ENCODE data around the gene RASSF7.

Gene RASSF7

GRCh38 chr11:595400-595799 lies 34.6 kb downstream of the RASSF7 start:
- DNase-seq (ENCODE audit: low read depth) = no peak
- TF ChIP-seq, protein P1, sequence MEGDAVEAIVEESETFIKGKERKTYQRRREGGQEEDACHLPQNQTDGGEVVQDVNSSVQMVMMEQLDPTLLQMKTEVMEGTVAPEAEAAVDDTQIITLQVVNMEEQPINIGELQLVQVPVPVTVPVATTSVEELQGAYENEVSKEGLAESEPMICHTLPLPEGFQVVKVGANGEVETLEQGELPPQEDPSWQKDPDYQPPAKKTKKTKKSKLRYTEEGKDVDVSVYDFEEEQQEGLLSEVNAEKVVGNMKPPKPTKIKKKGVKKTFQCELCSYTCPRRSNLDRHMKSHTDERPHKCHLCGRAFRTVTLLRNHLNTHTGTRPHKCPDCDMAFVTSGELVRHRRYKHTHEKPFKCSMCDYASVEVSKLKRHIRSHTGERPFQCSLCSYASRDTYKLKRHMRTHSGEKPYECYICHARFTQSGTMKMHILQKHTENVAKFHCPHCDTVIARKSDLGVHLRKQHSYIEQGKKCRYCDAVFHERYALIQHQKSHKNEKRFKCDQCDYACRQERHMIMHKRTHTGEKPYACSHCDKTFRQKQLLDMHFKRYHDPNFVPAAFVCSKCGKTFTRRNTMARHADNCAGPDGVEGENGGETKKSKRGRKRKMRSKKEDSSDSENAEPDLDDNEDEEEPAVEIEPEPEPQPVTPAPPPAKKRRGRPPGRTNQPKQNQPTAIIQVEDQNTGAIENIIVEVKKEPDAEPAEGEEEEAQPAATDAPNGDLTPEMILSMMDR (IDR thresholded peaks at IDR 0.05; ENCODE audit: low read depth, low read length, missing control alignments) = no peak
- H3K4me3 ChIP-seq (ENCODE audit: low read depth, low read length) = no peak overlapping the region
- in situ Hi-C loops (cut with HindIII; ENCODE audit: low sequenced_read_pairs) = no loop called here

GRCh38 chr11:596374-596773 lies 35.6 kb downstream of the RASSF7 start:
- H3K4me3 ChIP-seq (ENCODE audit: low read depth, low read length) = no peak overlapping the region
- TF ChIP-seq, protein P1 (IDR thresholded peaks at IDR 0.05; ENCODE audit: low read depth, low read length, missing control alignments) = no peak
- DNase-seq (ENCODE audit: low read depth) = no peak
- in situ Hi-C loops (cut with HindIII; ENCODE audit: low sequenced_read_pairs) = no loop called here

GRCh38 chr11:597166-597725 lies 36.5 kb downstream of the RASSF7 start:
- TF ChIP-seq, protein P1 (IDR thresholded peaks at IDR 0.05; ENCODE audit: low read depth, low read length, missing control alignments) = no peak
- in situ Hi-C loops (cut with HindIII; ENCODE audit: low sequenced_read_pairs) = no loop called here
- no peak overlapping the region for H3K4me3 ChIP-seq (ENCODE audit: low read depth, low read length)
- no peak for DNase-seq (ENCODE audit: low read depth)

DNA sequence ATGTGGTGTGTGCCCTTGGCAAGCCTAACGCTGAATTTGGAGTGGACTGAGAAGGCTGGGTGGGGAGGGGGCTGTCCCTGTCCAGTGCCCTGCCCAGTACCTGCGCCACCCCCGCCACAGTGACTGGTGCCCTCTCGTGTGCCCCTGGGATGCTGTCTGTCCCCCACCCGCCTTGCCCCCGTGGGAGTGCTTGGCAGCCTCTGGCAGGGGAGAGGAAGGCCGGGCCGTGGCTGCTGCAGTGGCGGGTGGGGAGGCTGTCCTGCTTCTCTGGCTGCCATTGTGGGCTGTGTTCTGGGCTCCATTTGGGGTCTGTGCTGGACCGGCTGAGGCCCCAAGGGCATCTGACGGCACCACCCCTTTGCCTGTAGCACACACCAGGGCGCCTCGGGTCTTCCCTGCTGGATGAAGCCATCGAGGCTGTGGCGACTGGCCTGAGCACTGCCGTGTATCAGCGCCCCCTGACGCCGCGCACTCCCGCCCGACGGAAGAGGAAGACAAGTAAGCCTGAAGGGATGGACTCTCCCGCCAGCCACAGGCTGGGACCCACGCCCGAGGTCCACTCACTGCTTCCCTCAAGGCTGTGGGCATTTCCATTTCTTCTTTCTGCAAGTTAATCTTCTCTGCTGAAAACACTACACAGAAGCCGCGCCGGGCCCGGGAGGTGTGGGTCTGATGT lies 37.4 kb downstream of the RASSF7 start:
- no peak overlapping the region for H3K4me3 ChIP-seq (ENCODE audit: low read depth, low read length)
- no peak for DNase-seq (ENCODE audit: low read depth)
- in situ Hi-C loops (cut with HindIII; ENCODE audit: low sequenced_read_pairs) = no loop called here
- TF ChIP-seq, protein P1 (IDR thresholded peaks at IDR 0.05; ENCODE audit: low read depth, low read length, missing control alignments) = no peak

DNA sequence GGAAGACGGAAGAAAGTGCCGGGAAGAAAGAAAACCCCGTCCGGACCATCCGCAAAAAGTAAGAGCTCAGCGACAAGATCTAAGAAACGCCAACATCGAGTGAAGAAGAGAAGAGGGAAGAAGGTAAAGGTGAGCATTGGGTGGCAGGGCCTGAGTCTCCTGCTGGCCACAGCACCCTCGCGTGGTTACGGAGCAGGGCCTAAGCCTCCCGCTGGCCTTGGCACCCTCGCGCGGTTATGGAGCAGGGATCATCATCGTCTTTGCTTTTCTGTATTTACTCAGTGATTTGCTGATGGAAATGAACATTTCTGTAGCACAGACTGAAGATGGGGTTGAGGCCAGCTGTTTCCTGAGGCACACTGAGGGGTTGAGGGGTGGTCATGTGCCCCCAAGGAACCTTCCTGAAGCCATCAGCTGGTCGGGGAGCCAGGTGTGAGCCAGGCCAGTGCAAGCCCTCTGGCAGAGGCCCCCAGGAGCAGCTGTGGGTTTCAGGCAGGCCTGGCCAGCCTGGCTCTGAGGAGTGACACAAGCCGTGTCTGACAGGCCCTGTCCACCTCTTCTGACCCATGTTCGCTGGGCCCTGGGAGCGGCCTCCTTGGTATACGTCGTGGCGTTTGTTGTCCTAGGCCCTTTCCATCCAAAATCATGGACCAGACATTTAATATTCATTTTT lies 40.9 kb downstream of the RASSF7 start:
- TF ChIP-seq, protein P1 (IDR thresholded peaks at IDR 0.05; ENCODE audit: low read depth, low read length, missing control alignments) = no peak
- in situ Hi-C loops (cut with HindIII; ENCODE audit: low sequenced_read_pairs) = no loop called here
- no peak for DNase-seq (ENCODE audit: low read depth)
- no peak overlapping the region for H3K4me3 ChIP-seq (ENCODE audit: low read depth, low read length)

DNA sequence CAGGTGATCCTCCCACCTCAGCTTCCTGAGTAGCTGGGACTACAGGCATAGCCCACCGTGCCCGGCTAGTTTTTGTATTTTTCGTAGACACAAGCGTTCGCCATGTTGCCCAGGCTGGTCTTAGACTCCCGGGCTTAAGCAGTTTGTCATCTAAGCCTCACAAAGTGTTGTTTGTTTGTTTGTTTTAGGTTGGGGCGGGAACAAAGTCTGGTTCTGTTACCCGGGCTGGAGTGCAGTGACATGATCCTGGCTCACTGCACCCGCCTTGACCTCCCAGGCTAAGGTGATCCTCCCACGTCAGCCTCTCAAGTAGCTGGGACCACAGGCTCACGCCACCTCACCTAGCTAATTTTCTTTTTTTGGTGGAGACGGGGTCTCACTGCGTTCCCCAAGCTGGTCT lies 42.4 kb downstream of the RASSF7 start:
- TF ChIP-seq, protein P1 (IDR thresholded peaks at IDR 0.05; ENCODE audit: low read depth, low read length, missing control alignments) = no peak
- no peak overlapping the region for H3K4me3 ChIP-seq (ENCODE audit: low read depth, low read length)
- no peak for DNase-seq (ENCODE audit: low read depth)
- in situ Hi-C loops (cut with HindIII; ENCODE audit: low sequenced_read_pairs) = no loop called here
